Stimulated activated CD4-positive, alpha-beta T cell treated with anti-CD3 and anti-CD28 coated beads, Interleukin-2, amount 100 ng/mL, for 4 hours (primary cell): ENCODE measurements around the gene TMEM132C.
"Not testable (repeated sequence)": the region's sequence is repeated elsewhere in the genome, so short reads cannot be mapped to it uniquely, and the experiment has no call there.

ENCODE experiments used
- DNase-seq: peaks from one replicate; pipeline ENCODE4 v3.0.0-alpha.2; 2020; ENCODE audit warnings: low read depth

TMEM132C gene

GRCh38 chr12:128483526-128484255 lies 216.7 kb downstream of the TMEM132C start:
- no peak for DNase-seq

- not testable (repeated sequence) for DNase-seq
These were observed 230.4 kb downstream of the TMEM132C start for GRCh38 chr12:128497376-128497775.

- no peak for DNase-seq
These were observed 240.5 kb downstream of the TMEM132C start for GRCh38 chr12:128507470-128507869.

GRCh38 chr12:128509170-128509569 lies 242.2 kb downstream of the TMEM132C start:
- DNase-seq, result no peak

- DNase-seq, result no peak
These were observed 243.5 kb downstream of the TMEM132C start for GRCh38 chr12:128510511-128510910.

- no peak for DNase-seq
These were observed 246.4 kb downstream of the TMEM132C start for GRCh38 chr12:128513331-128513730.

- no peak for DNase-seq
These were observed 246.9 kb downstream of the TMEM132C start for GRCh38 chr12:128513831-128514230.

- DNase-seq, result no peak
These were observed 251.7 kb downstream of the TMEM132C start for GRCh38 chr12:128518644-128519043.

- no peak for DNase-seq
These were observed 252.5 kb downstream of the TMEM132C start for GRCh38 chr12:128519426-128519825.

GRCh38 chr12:128521981-128522380 lies 255.0 kb downstream of the TMEM132C start:
- no peak for DNase-seq

- DNase-seq, result no peak
These were observed 257.5 kb downstream of the TMEM132C start for GRCh38 chr12:128524439-128524838.

GRCh38 chr12:128531170-128531569 lies 264.2 kb downstream of the TMEM132C start:
- DNase-seq, result no peak

GRCh38 chr12:128534906-128535305 lies 267.9 kb downstream of the TMEM132C start:
- no peak for DNase-seq

- DNase-seq, result no peak
These were observed 269.8 kb downstream of the TMEM132C start for GRCh38 chr12:128536810-128537209.

- DNase-seq, result no peak
These were observed 270.7 kb downstream of the TMEM132C start for GRCh38 chr12:128537668-128538067.

GRCh38 chr12:128542844-128543243 lies 275.9 kb downstream of the TMEM132C start:
- no peak for DNase-seq

GRCh38 chr12:128543460-128543859 lies 276.5 kb downstream of the TMEM132C start:
- no peak for DNase-seq

- DNase-seq, result no peak
These were observed 277.0 kb downstream of the TMEM132C start for GRCh38 chr12:128543971-128544370.

- no peak for DNase-seq
These were observed 282.0 kb downstream of the TMEM132C start for GRCh38 chr12:128548949-128549348.

- DNase-seq, result no peak
These were observed 282.7 kb downstream of the TMEM132C start for GRCh38 chr12:128549601-128550218.

- DNase-seq, result no peak
These were observed 284.3 kb downstream of the TMEM132C start for GRCh38 chr12:128551266-128551665.

- no peak for DNase-seq
These were observed 287.8 kb downstream of the TMEM132C start for GRCh38 chr12:128554546-128555304.

- DNase-seq, result no peak
These were observed 290.3 kb downstream of the TMEM132C start for GRCh38 chr12:128557231-128557630.
